SKM-1 treated with dmso at 0.1 percent for 144 hours (cell line): ENCODE results near the gene ZBED5.
A peak's percentile ranks its signal among the peaks of the same experiment; 100 is the strongest.
"Not testable (repeated sequence)": the region's sequence is repeated elsewhere in the genome, so short reads cannot be mapped to it uniquely, and the experiment has no call there.

Experiments used
- DNase-seq: peaks from one replicate; lab custom pipeline; 2025; ENCODE audit not compliant: unreplicated experiment; lab: John Stamatoyannopoulos, UW

ZBED5 gene

GRCh38 chr11:10838881-10839280, 19.0 kb downstream of the ZBED5 start:
- DNase-seq, result no peak

- no peak for DNase-seq
Measured at GRCh38 chr11:10838083-10838482, 19.8 kb downstream of the ZBED5 start.

DNA sequence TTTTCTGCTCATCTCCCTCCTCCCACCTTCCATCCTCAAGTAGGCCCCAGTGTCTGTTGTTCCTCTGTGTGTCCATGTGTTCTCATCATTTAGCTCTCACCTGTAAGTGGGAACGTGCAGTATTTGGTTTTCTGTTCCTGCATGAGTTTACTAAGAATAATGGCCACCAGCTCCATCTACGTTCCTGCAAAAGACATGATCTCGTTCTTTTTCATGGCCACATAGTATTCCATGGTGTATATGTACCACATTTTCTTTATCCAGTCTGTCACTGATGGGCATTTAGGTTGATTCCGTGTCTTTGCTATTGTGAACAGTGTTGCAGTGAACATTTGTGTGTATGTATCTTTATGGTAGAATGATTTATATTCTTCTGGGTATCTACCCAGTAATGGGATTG, 21.0 kb downstream of the ZBED5 start:
- DNase-seq, result not testable (repeated sequence)

DNA sequence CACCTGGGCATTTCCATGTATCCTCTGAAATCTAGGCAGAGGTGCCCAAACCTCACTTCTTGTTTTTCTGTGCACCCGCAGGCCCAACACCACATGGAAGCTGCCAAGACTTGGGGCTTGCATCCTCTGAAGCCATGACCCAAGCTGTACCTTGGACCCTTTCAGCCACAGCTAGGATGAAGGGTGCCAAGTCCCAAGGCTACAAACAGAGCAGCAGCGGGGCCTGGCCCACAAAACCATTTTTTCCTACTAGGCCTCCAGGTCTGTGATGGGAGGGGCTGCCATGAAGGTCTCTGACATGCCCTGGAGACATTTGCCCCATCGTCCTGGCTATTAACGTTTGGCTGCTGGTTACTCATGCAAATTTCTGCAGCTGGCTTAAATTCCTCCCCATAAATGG, 28.7 kb downstream of the ZBED5 start:
- DNase-seq, result no peak

- DNase-seq, result no peak
Measured at GRCh38 chr11:10828402-10828801, 29.5 kb downstream of the ZBED5 start.

DNA sequence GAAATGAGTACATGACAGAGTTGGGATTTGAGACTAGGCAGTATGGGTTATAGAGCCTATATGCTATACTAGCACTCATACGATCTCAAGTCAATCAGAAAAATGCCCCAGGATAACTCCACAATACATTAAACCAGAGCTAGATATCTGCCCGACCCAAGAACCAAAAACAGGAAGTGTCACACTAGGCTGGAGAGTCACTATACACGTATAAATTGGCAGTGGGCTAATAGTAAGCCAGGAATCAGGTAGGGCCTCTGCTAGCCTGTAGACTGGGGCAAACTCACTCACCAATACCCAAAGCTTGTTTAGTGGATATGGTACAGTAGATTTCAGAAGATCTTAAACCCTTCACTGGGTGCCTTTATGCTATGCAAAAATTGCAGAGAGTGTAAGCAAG, 33.0 kb downstream of the ZBED5 start:
- DNase-seq, result peak; percentile 42

- DNase-seq, result no peak
Measured at GRCh38 chr11:10823152-10823579, 34.7 kb downstream of the ZBED5 start.

DNA sequence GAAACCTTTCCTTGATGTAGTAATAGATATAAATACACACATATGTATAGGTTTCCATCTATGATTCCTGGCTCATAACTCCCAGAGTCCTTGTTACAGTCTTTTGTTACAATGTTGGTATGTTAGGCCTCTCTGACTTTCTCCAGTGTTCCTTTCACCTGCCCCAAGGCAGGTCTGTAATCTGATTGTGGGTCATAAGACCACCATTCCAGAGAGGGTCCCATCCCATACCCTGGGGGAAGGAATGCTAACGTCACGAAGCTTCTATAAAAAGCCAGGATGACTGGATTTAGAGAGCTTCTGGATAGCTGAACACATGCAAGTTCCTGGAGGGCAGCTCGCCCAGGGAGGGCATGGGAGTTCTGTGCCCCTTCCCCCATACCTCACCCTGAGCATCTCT, 35.4 kb downstream of the ZBED5 start:
- DNase-seq, result not testable (repeated sequence)

DNA sequence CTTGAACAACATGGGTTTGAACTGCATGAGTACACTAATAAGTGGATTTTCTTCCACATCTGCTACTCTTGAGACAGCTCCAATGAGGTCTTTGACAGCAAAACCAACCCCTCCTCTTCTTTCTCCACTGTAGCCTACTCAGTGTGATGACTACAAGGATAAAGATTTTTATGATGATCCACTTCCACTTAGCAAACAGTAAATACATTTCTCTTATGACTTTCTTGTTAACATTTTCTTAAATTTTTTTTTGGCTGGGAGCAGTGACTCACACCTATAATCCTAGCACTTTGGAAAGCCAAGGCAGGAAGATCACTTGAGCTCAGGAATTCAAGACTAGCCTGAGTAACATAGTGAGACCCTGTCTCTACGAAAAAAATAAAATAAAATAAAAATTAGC, 39.3 kb downstream of the ZBED5 start:
- DNase-seq, result no peak

DNA sequence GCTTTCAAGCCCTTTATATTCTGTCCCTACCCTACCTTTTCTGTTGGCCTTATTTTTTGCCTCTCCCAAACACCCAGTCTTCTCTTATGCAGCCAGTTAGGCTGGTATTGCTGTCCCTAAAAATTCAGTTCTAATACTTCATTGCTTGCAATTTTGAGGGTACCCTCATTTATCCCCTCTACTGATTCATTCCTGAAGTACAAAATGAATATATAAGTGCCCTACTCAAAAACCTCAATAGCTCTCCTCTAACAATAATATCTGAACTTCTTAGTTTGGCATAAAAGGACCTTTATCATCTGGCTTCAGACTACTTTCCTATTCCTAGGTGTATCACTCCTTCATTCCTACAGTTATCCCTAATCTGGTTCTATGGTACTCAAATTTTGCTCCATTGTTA, 43.9 kb downstream of the ZBED5 start:
- DNase-seq, result no peak

DNA sequence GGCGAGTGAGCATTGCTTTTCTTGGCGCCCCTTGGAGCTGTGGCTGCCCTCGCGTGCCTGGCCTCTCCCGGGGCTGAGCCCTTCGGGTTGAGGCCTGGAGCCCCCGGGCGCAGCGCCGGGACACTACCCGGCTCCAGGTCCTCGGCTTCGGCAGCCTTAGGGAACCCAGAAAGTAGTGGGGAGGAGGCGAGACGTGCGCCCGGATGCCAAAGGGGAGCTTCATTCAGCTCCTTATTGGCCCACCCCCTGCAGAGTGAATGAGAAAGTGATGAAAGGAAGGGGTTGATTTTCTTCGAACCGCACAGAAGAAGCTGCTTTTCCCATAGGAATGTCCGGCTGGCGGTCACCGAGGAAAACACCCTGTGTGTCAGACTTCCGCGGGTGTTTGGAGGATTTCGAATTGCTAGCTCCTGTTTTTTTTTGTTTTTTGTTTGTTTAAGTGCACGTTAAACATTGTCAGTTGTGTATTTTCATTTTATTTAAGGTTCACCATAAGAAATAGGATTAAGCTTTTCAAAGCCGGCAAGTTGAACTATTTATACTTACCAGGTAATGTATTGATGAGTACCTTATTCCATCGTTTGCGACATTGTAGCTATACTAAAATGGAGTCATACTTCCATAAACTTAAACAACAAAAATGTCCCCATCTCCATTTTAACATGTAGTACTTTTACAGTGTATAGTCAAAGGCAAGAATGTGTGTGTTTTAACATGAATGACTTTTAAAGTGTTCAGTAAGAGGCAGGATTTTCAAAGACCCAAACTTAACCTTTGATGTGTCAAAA, 48.3 kb downstream of the ZBED5 start:
- DNase-seq, result peak; percentile 43

GRCh38 chr11:10808553-10809372, 49.1 kb downstream of the ZBED5 start, which contains the start of gene EIF4G2:
EIF4G2 (minus strand) TSS chr11:10808926.
- peak; percentile 97 for DNase-seq

DNA sequence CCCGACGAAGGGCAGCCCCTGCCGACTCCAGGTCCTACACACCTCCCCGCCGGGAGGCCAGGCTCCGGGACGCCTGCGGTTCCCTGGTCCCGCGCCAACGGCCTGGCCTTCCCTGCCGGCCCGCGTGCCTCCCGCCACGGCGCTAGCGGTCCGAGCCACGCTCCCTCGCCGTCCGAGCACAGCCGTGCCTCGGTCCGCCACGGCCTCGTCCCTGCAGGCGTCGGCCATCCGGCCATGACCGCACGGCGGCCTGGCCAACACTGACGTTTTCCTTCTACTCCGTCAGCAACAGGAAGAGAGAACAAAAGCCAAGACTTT, 49.7 kb downstream of the ZBED5 start:
- no peak for DNase-seq

GRCh38 chr11:10807493-10808234, 50.2 kb downstream of the ZBED5 start:
- DNase-seq, result no peak

GRCh38 chr11:10806206-10806605, 51.6 kb downstream of the ZBED5 start:
- DNase-seq, result no peak

DNA sequence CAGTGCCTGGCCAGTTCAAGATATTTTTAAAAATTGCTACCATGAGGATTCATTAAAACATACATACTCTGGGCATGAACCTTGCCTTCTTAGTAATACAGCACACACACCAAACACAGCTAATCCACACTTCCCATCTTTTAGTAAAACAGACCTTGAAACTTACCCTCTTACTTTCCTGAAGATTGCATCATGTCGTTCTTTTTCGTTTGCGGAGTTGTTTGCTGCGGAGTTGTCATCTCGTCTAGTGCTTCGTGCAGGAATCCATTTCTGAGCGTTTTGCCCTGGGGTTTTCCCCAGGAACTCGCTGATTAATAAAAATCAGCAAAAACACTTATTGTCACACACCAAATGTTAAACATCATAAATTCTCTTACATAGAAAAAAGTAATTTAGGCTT, 52.1 kb downstream of the ZBED5 start:
- no peak for DNase-seq

- DNase-seq, result no peak
Measured at GRCh38 chr11:10803676-10804075, 54.2 kb downstream of the ZBED5 start.
